ENCODE data around the gene BLID.

DNA sequence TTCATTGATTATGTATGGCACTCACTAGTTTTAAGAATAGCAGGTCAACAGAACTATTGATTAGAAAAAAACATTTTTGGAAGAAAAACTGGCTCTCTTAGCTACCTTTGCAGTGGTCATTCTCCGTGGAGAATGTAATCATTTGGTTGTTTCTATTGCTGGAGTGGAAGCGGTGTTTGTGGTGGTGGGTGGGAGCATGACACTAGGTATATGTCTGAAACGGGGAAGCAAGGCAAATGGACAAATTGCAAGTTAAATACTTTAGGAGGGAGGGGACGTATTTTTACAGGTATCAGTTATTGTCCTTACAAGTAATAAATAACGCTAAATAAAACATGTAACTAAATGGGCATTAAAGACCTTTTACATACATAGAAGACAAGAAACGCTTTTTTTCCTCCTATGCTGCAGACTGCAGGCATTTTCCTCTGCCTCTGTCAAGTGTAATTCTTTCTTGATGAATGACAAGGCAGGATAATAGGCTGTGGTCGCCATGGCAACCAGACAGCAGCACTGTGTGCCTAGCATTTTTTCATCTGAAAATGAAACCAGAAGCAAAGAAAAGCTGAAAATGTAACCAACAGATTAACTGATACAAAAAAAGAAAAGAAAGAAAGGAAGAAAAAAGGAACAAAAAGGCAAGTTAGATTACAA lies 46.2 kb downstream of the BLID start:
- no peak for TF ChIP-seq L3MBTL2 (conservative IDR thresholded peaks at IDR 0.05)
- no peak for TF ChIP-seq BHLHE40 (IDR thresholded peaks at IDR 0.05; ENCODE audit: borderline replicate concordance)
- TF ChIP-seq TARDBP (IDR thresholded peaks at IDR 0.05), result no peak
- no peak for TF ChIP-seq FOXA1 (IDR thresholded peaks at IDR 0.05)
- no peak for TF ChIP-seq NFRKB (IDR thresholded peaks at IDR 0.05)
